Measurements from ENCODE around the gene MARK4.

DNA sequence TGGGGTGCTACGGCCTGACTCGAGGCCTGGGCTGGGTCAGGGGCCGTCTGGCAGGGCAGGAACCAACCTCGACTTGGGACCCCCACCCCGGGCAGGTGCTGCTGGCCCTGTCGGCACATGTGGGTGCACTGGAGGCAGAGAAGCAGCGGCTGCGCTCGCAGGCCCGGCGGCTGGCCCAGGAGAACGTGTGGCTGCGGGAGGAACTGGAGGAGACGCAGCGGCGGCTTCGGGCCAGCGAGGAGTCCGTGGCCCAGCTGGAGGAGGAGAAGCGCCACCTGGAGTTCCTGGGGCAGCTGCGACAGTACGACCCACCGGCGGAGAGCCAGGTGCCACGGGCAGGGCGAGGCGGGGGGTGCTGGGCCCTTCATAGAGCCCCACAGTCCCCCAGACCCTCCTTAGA is 95.4 kb downstream of the MARK4 start:
- TF ChIP-seq, protein P1, sequence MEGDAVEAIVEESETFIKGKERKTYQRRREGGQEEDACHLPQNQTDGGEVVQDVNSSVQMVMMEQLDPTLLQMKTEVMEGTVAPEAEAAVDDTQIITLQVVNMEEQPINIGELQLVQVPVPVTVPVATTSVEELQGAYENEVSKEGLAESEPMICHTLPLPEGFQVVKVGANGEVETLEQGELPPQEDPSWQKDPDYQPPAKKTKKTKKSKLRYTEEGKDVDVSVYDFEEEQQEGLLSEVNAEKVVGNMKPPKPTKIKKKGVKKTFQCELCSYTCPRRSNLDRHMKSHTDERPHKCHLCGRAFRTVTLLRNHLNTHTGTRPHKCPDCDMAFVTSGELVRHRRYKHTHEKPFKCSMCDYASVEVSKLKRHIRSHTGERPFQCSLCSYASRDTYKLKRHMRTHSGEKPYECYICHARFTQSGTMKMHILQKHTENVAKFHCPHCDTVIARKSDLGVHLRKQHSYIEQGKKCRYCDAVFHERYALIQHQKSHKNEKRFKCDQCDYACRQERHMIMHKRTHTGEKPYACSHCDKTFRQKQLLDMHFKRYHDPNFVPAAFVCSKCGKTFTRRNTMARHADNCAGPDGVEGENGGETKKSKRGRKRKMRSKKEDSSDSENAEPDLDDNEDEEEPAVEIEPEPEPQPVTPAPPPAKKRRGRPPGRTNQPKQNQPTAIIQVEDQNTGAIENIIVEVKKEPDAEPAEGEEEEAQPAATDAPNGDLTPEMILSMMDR (IDR thresholded peaks at IDR 0.05) = no peak
- TF ChIP-seq POLR2A (IDR thresholded peaks at IDR 0.05; ENCODE audit: low read depth) = no peak
- TF ChIP-seq POLR2AphosphoS5 (IDR thresholded peaks at IDR 0.05) = no peak
- TF ChIP-seq EP300 (IDR thresholded peaks at IDR 0.05) = no peak
